ENCODE measurements around the gene MEIOSIN.

MEIOSIN gene

DNA sequence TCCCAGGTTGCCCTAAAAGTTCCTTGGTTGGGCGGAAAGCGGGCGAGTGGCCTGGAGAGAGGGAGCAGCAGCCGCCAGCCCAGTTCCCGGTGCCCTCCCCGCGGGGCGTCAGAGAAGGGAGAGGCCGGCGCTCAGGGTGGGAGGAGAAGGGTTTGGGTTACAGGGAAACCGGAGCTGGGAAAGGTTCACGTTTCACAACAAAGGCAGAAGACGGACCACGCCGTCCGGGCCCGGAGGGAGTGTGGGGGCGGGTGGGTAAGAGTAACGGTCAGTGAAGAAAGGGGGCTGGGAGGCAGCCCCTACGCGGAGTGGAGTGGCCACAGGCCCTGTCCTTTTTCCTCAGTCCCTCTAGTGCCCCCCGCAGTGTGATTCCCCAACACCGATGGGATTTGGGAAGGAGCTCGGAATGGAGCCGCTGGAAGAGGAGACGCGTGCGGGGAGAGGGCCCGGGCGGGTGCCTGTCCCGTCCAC lies 34.2 kb downstream of the MEIOSIN start (continued):
- TF ChIP-seq ZNF394 (tag by site-specific recombination; IDR thresholded peaks at IDR 0.05; ENCODE audit: borderline replicate concordance) (peak; percentile 19; the same call in 1 of the 2 replicates), ZNF138 (tag by site-specific recombination; IDR thresholded peaks at IDR 0.05; ENCODE audit: borderline replicate concordance) (no peak), ZNF792 (tag by site-specific recombination; IDR thresholded peaks at IDR 0.05) (no peak), ZSCAN16 (tag by site-specific recombination; IDR thresholded peaks at IDR 0.05) (no peak), KLF1 (tag by site-specific recombination; IDR thresholded peaks at IDR 0.05) (peak; percentile 94), ZNF184 (tag by site-specific recombination; IDR thresholded peaks at IDR 0.05) (no peak), ZNF391 (tag by site-specific recombination; IDR thresholded peaks at IDR 0.05; ENCODE audit: borderline replicate concordance, low read depth) (no peak), IKZF3 (tag by site-specific recombination; IDR thresholded peaks at IDR 0.05) (peak; percentile 88), ZNF600 (tag by site-specific recombination; IDR thresholded peaks at IDR 0.05) (peak; percentile 30; the same call in 1 of the 2 replicates), ZNF555 (tag by site-specific recombination; conservative IDR thresholded peaks at IDR 0.05) (no peak), ZSCAN30 (tag by site-specific recombination; IDR thresholded peaks at IDR 0.05) (0 out of 2 replicates have a peak, but pooled peaks have one; percentile 49), ZNF426 (tag by site-specific recombination; IDR thresholded peaks at IDR 0.05) (no peak), OVOL3 (tag by site-specific recombination; IDR thresholded peaks at IDR 0.05) (peak; percentile 78; the same call in 1 of the 2 replicates), SETDB1 (IDR thresholded peaks at IDR 0.05; ENCODE audit: insufficient read length, low read length) (no peak), ZBTB8A (tag by site-specific recombination; IDR thresholded peaks at IDR 0.05) (peak; percentile 97), ZNF324 (tag by site-specific recombination; IDR thresholded peaks at IDR 0.05) (no peak), ZNF423 (tag by site-specific recombination; IDR thresholded peaks at IDR 0.05) (peak; percentile 60), ZNF473 (tag by site-specific recombination; IDR thresholded peaks at IDR 0.05) (no peak), ZNF121 (tag by site-specific recombination; IDR thresholded peaks at IDR 0.05) (no peak), ZNF561 (tag by site-specific recombination; IDR thresholded peaks at IDR 0.05; ENCODE audit: borderline replicate concordance) (0 out of 2 replicates have a peak, but pooled peaks have one; percentile 38), KLF10 (tag by site-specific recombination; IDR thresholded peaks at IDR 0.05) (peak; percentile 54; the same call in 1 of the 2 replicates), ZNF777 (tag by site-specific recombination; IDR thresholded peaks at IDR 0.05; ENCODE audit: borderline replicate concordance) (no peak), ZIC2 (tag by site-specific recombination; IDR thresholded peaks at IDR 0.05) (peak; percentile 74), ZNF366 (tag by site-specific recombination; conservative IDR thresholded peaks at IDR 0.05) (peak; percentile 77), ZNF549 (tag by site-specific recombination; IDR thresholded peaks at IDR 0.05) (no peak), ZNF10 (tag by site-specific recombination; IDR thresholded peaks at IDR 0.05) (no peak; the same call in 1 of the 2 replicates)
- TF ChIP-seq, protein P1, sequence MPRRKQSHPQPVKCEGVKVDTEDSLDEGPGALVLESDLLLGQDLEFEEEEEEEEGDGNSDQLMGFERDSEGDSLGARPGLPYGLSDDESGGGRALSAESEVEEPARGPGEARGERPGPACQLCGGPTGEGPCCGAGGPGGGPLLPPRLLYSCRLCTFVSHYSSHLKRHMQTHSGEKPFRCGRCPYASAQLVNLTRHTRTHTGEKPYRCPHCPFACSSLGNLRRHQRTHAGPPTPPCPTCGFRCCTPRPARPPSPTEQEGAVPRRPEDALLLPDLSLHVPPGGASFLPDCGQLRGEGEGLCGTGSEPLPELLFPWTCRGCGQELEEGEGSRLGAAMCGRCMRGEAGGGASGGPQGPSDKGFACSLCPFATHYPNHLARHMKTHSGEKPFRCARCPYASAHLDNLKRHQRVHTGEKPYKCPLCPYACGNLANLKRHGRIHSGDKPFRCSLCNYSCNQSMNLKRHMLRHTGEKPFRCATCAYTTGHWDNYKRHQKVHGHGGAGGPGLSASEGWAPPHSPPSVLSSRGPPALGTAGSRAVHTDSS (tag by site-specific recombination; IDR thresholded peaks at IDR 0.05), result no peak
- TF ChIP-seq, protein P2, sequence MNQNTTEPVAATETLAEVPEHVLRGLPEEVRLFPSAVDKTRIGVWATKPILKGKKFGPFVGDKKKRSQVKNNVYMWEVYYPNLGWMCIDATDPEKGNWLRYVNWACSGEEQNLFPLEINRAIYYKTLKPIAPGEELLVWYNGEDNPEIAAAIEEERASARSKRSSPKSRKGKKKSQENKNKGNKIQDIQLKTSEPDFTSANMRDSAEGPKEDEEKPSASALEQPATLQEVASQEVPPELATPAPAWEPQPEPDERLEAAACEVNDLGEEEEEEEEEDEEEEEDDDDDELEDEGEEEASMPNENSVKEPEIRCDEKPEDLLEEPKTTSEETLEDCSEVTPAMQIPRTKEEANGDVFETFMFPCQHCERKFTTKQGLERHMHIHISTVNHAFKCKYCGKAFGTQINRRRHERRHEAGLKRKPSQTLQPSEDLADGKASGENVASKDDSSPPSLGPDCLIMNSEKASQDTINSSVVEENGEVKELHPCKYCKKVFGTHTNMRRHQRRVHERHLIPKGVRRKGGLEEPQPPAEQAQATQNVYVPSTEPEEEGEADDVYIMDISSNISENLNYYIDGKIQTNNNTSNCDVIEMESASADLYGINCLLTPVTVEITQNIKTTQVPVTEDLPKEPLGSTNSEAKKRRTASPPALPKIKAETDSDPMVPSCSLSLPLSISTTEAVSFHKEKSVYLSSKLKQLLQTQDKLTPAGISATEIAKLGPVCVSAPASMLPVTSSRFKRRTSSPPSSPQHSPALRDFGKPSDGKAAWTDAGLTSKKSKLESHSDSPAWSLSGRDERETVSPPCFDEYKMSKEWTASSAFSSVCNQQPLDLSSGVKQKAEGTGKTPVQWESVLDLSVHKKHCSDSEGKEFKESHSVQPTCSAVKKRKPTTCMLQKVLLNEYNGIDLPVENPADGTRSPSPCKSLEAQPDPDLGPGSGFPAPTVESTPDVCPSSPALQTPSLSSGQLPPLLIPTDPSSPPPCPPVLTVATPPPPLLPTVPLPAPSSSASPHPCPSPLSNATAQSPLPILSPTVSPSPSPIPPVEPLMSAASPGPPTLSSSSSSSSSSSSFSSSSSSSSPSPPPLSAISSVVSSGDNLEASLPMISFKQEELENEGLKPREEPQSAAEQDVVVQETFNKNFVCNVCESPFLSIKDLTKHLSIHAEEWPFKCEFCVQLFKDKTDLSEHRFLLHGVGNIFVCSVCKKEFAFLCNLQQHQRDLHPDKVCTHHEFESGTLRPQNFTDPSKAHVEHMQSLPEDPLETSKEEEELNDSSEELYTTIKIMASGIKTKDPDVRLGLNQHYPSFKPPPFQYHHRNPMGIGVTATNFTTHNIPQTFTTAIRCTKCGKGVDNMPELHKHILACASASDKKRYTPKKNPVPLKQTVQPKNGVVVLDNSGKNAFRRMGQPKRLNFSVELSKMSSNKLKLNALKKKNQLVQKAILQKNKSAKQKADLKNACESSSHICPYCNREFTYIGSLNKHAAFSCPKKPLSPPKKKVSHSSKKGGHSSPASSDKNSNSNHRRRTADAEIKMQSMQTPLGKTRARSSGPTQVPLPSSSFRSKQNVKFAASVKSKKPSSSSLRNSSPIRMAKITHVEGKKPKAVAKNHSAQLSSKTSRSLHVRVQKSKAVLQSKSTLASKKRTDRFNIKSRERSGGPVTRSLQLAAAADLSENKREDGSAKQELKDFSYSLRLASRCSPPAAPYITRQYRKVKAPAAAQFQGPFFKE (tag by site-specific recombination; IDR thresholded peaks at IDR 0.05; ENCODE audit: borderline replicate concordance), result no peak
- TF ChIP-seq, protein P3, sequence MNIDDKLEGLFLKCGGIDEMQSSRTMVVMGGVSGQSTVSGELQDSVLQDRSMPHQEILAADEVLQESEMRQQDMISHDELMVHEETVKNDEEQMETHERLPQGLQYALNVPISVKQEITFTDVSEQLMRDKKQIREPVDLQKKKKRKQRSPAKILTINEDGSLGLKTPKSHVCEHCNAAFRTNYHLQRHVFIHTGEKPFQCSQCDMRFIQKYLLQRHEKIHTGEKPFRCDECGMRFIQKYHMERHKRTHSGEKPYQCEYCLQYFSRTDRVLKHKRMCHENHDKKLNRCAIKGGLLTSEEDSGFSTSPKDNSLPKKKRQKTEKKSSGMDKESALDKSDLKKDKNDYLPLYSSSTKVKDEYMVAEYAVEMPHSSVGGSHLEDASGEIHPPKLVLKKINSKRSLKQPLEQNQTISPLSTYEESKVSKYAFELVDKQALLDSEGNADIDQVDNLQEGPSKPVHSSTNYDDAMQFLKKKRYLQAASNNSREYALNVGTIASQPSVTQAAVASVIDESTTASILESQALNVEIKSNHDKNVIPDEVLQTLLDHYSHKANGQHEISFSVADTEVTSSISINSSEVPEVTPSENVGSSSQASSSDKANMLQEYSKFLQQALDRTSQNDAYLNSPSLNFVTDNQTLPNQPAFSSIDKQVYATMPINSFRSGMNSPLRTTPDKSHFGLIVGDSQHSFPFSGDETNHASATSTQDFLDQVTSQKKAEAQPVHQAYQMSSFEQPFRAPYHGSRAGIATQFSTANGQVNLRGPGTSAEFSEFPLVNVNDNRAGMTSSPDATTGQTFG (tag by site-specific recombination; IDR thresholded peaks at IDR 0.05; ENCODE audit: borderline replicate concordance), result no peak
- TF ChIP-seq, protein P4, sequence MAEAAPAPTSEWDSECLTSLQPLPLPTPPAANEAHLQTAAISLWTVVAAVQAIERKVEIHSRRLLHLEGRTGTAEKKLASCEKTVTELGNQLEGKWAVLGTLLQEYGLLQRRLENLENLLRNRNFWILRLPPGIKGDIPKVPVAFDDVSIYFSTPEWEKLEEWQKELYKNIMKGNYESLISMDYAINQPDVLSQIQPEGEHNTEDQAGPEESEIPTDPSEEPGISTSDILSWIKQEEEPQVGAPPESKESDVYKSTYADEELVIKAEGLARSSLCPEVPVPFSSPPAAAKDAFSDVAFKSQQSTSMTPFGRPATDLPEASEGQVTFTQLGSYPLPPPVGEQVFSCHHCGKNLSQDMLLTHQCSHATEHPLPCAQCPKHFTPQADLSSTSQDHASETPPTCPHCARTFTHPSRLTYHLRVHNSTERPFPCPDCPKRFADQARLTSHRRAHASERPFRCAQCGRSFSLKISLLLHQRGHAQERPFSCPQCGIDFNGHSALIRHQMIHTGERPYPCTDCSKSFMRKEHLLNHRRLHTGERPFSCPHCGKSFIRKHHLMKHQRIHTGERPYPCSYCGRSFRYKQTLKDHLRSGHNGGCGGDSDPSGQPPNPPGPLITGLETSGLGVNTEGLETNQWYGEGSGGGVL (tag by site-specific recombination; IDR thresholded peaks at IDR 0.05), result peak; percentile 82
